H9 (cell line): Measurements from ENCODE around the gene HOXD8. TPM values are rescaled to one million over a fixed set of nuclear protein-coding genes. Genes with fewer than 3 reads are reported as not detected.

Experiments
- DNase-seq: peaks from one replicate; pipeline ENCODE4 v3.0.0-alpha.2; 2017
- H2AFZ ChIP-seq: one replicate; pipeline ENCODE4 v1.6.1; 2013; ENCODE audit warnings: mild to moderate bottlenecking, low read length, control low read depth, moderate library complexity
- H2AK5ac ChIP-seq: 2 replicates; pipeline ENCODE4 v1.6.1; 2013; ENCODE audit warnings: low read length, control low read depth, mixed read lengths; ENCODE audit not compliant: insufficient read length
- H2BK120ac ChIP-seq: one replicate; pipeline ENCODE4 v1.6.1; 2013; ENCODE audit warnings: low read depth, mild to moderate bottlenecking, low read length, control low read depth, inconsistent platforms; ENCODE audit not compliant: poor library complexity, severe bottlenecking
- H2BK12ac ChIP-seq: 2 replicates; pipeline ENCODE4 v1.6.1; 2013; ENCODE audit warnings: low read length, control low read depth, mixed read lengths, low read depth; ENCODE audit not compliant: insufficient read length
- H2BK15ac ChIP-seq: 2 replicates; pipeline ENCODE4 v1.6.1; 2013; ENCODE audit warnings: low read depth, low read length, control low read depth
- H2BK20ac ChIP-seq: one replicate; pipeline ENCODE4 v1.6.1; 2013; ENCODE audit warnings: low read depth, mild to moderate bottlenecking, low read length, control low read depth, inconsistent platforms; ENCODE audit not compliant: poor library complexity, severe bottlenecking
- H2BK5ac ChIP-seq: 2 replicates; pipeline ENCODE4 v1.6.1; 2013; ENCODE audit warnings: low read length, control low read depth, mixed read lengths; ENCODE audit not compliant: insufficient read length
- H3K14ac ChIP-seq: 2 replicates; pipeline ENCODE4 v1.6.1; 2013; ENCODE audit warnings: low read length, control low read depth; ENCODE audit not compliant: insufficient read depth
- H3K18ac ChIP-seq: 2 replicates; pipeline ENCODE4 v1.6.1; 2013; ENCODE audit warnings: low read depth, mild to moderate bottlenecking, mixed read lengths, low read length, control low read depth; ENCODE audit not compliant: insufficient read length
- H3K23ac ChIP-seq: 2 replicates; pipeline ENCODE4 v1.6.1; 2013; ENCODE audit warnings: low read length, control low read depth, mixed read lengths, low read depth; ENCODE audit not compliant: insufficient read length
- H3K23me2 ChIP-seq: 2 replicates; pipeline ENCODE4 v1.6.1; 2013; ENCODE audit warnings: low read depth, mild to moderate bottlenecking, mixed read lengths, low read length, control low read depth; ENCODE audit not compliant: insufficient read length, poor library complexity, severe bottlenecking
- H3K27ac ChIP-seq: 2 replicates; pipeline ENCODE4 v1.5.1; 2013; ENCODE audit warnings: low read length, control low read depth, mixed read lengths, low read depth; ENCODE audit not compliant: insufficient read length
- H3K27me3 ChIP-seq: 2 replicates; pipeline ENCODE4 v1.6.1; 2013; ENCODE audit warnings: low read length, control low read depth, inconsistent platforms; ENCODE audit not compliant: insufficient read depth
- H3K4ac ChIP-seq: 2 replicates; pipeline ENCODE4 v1.6.1; 2013; ENCODE audit warnings: low read depth, mild to moderate bottlenecking, control low read depth, inconsistent platforms, low read length, moderate library complexity
- H3K4me1 ChIP-seq: 2 replicates; pipeline ENCODE4 v1.6.1; 2013; ENCODE audit warnings: low read length, control low read depth, inconsistent platforms; ENCODE audit not compliant: insufficient read depth
- H3K4me2 ChIP-seq: 2 replicates; pipeline ENCODE4 v1.6.1; 2013; ENCODE audit warnings: low read length, control low read depth, mixed read lengths; ENCODE audit not compliant: insufficient read length, insufficient read depth
- H3K56ac ChIP-seq: 2 replicates; pipeline ENCODE4 v1.6.1; 2013; ENCODE audit warnings: low read depth, mild to moderate bottlenecking, mixed read lengths, low read length, control low read depth; ENCODE audit not compliant: insufficient read length
- H3K79me1 ChIP-seq: 2 replicates; pipeline ENCODE4 v1.6.1; 2013; ENCODE audit warnings: low read depth, mild to moderate bottlenecking, moderate library complexity, low read length, control low read depth, inconsistent platforms; ENCODE audit not compliant: insufficient read depth, poor library complexity, severe bottlenecking
- H3K79me2 ChIP-seq: 2 replicates; pipeline ENCODE4 v1.6.1; 2013; ENCODE audit warnings: low read length, control low read depth, inconsistent platforms; ENCODE audit not compliant: insufficient read depth
- H3K9ac ChIP-seq: 2 replicates; pipeline ENCODE4 v1.6.1; 2013; ENCODE audit warnings: low read length, control low read depth, mixed read lengths; ENCODE audit not compliant: insufficient read length; ENCODE audit errors: extremely low read depth
- H3K9me3 ChIP-seq: one replicate; pipeline ENCODE4 v1.6.1; 2013; ENCODE audit warnings: low read depth, low read length, inconsistent platforms; ENCODE audit not compliant: control insufficient read depth
- H3T11ph ChIP-seq: one replicate; pipeline ENCODE4 v1.6.1; 2013; ENCODE audit warnings: mild to moderate bottlenecking, low read length, control low read depth, inconsistent platforms
- H4K20me1 ChIP-seq: one replicate; pipeline ENCODE4 v1.6.1; 2013; ENCODE audit not compliant: control insufficient read depth, insufficient read length, insufficient read depth
- H4K5ac ChIP-seq: 2 replicates; pipeline ENCODE4 v1.6.1; 2013; ENCODE audit warnings: low read depth, mild to moderate bottlenecking, mixed read lengths, low read length, control low read depth; ENCODE audit not compliant: insufficient read length
- H4K8ac ChIP-seq: replicated peaks from 2 replicates; pipeline ENCODE4 v1.6.1; 2013; ENCODE audit warnings: low read length, control low read depth, mixed read lengths, low read depth; ENCODE audit not compliant: insufficient read length
- H4K91ac ChIP-seq: 2 replicates; pipeline ENCODE4 v1.6.1; 2013; ENCODE audit warnings: low read depth, mild to moderate bottlenecking, moderate library complexity, mixed read lengths, low read length, control low read depth; ENCODE audit not compliant: insufficient read length
- H3K27ac Mint-ChIP-seq, 3 experiments: 2 replicates in 2 of 3; 3 replicates in 1 of 3; pipeline ENCODE4 v1.8.0; 2020 to 2021; ENCODE audit warnings: mixed read lengths in 3 of 3, mild to moderate bottlenecking in 1 of 3, moderate library complexity in 1 of 3
- H3K27me3 Mint-ChIP-seq: 2 replicates; pipeline ENCODE4 v1.8.0; 2021; ENCODE audit warnings: low read depth, mild to moderate bottlenecking, moderate library complexity, mixed read lengths
- H3K36me3 Mint-ChIP-seq, 3 experiments: 2 replicates in 2 of 3; 3 replicates in 1 of 3; pipeline ENCODE4 v1.8.0; 2020 to 2021; ENCODE audit warnings: low read depth in 3 of 3, mixed read lengths in 3 of 3; ENCODE audit not compliant: insufficient read depth in 1 of 3
- H3K4me1 Mint-ChIP-seq, 2 experiments: 2 replicates each; pipeline ENCODE4 v1.8.0; 2020; ENCODE audit warnings: mixed read lengths in 2 of 2
- H3K4me3 Mint-ChIP-seq, 2 experiments: 2 replicates in 1 of 2; 3 replicates in 1 of 2; pipeline ENCODE4 v1.8.0; 2020 to 2021; ENCODE audit warnings: mild to moderate bottlenecking in 2 of 2, mixed read lengths in 2 of 2, moderate library complexity in 1 of 2
- H3K9me3 Mint-ChIP-seq, 2 experiments: 2 replicates in 1 of 2; 3 replicates in 1 of 2; pipeline ENCODE4 v1.8.0; 2020; ENCODE audit warnings: mild to moderate bottlenecking in 2 of 2, mixed read lengths in 2 of 2, moderate library complexity in 1 of 2
- CTCF ChIP-seq: fragments of 200-600 bp; sonication (generic); conservative IDR thresholded peaks from 3 replicates; pipeline ENCODE4 v1.8.0; 2021; ENCODE audit warnings: antibody characterized with exemption, mild to moderate bottlenecking
- WGBS: extraction: QIAGEN DNeasy Blood & Tissue Kit; methylation state at CpG from one replicate; pipeline ENCODE4 v1.1.7; 2013; ENCODE audit warnings: missing lambda C conversion rate, low lambda C conversion rate, mixed read lengths; ENCODE audit not compliant: insufficient read length; ENCODE audit errors: extremely low coverage; 5-methylcytosine and 5-hydroxymethylcytosine counted together
- total RNA-seq: library from RNA; stranded (reverse); gene quantifications from 2 replicates; pipeline ENCODE4 v1.2.1, GENCODE V29; 2021

HOXD8 gene
- total RNA-seq, 1 experiment from 2014 or later = not detected

GRCh38 chr2:176101216-176101830 is 28.2 kb upstream of the HOXD8 start:
- H2AK5ac ChIP-seq = no peak overlapping the region
- H3K4me1 Mint-ChIP-seq = peaks cover 32 to 50% of the 10 kb centered on the region in 2 experiments

More at GRCh38 chr2:176101216-176101830, 28.2 kb upstream of the HOXD8 start:
- no peaks in the 10 kb centered on the region for H3K79me2 ChIP-seq
- no peak overlapping the region for H3K9ac ChIP-seq
- no peak overlapping the region for H4K91ac ChIP-seq
- no peak overlapping the region for H3K27ac ChIP-seq
- H4K8ac ChIP-seq = no peak overlapping the region
- H4K5ac ChIP-seq = no peak overlapping the region
- Mint-ChIP-seq H3K27ac (no peak overlapping the region), H3K9me3 (peaks cover 5 to 23% of the 10 kb centered on the region in 2 experiments), H3K4me3 (no peak overlapping the region), H3K27me3 (peaks cover 99% of the 10 kb centered on the region), H3K36me3 (no peaks in the 10 kb centered on the region; a peak in 2 of 7 replicates)
- H3K56ac ChIP-seq = no peak overlapping the region
- no peak overlapping the region for H3K18ac ChIP-seq
- DNase-seq = no peak
- H3K4me2 ChIP-seq = no peak overlapping the region
- H3K23ac ChIP-seq = no peak overlapping the region
- no peak overlapping the region for H2BK12ac ChIP-seq
- H3K4ac ChIP-seq = no peak overlapping the region
- no peaks in the 10 kb centered on the region for H4K20me1 ChIP-seq
- no peaks in the 10 kb centered on the region for H3K79me1 ChIP-seq
- H3K23me2 ChIP-seq = peaks cover 5% of the 10 kb centered on the region
- H2AFZ ChIP-seq = no peak overlapping the region
- peaks cover 3% of the 10 kb centered on the region; the same call in 1 of the 2 replicates for H3K4me1 ChIP-seq
- no peak for TF ChIP-seq CTCF
- no peaks in the 10 kb centered on the region for H3K9me3 ChIP-seq
- no peak overlapping the region for H2BK120ac ChIP-seq
- no peak overlapping the region for H3K14ac ChIP-seq
- no peak overlapping the region for H2BK15ac ChIP-seq
- no peak overlapping the region for H2BK5ac ChIP-seq
- H2BK20ac ChIP-seq = no peak overlapping the region
- H3T11ph ChIP-seq = no peak overlapping the region
- no CpG with 5 or more reads among the region's 2 CpGs for WGBS
- H3K27me3 ChIP-seq = peaks cover 90% of the 10 kb centered on the region
